ENCODE results near the gene MPP2. TPM values are rescaled to one million over a fixed set of nuclear protein-coding genes. Genes with fewer than 3 reads are reported as not detected.

The MPP2 gene
- total RNA-seq, 2 experiments from 2014 or later = 0.16 to 0.67 TPM

- POLR2A ChIA-PET = no interaction called here
Observed at GRCh38 chr17:43946781-43947180, 39.4 kb upstream of the MPP2 start.

GRCh38 chr17:43945074-43945829 lies 37.9 kb upstream of the MPP2 start:
- no peaks in the 10 kb centered on the region for H3K79me2 ChIP-seq (ENCODE audit: insufficient read depth, low read depth, low read length)
- intact Hi-C loops (cut with micrococcal nuclease; ENCODE audit: unreplicated experiment) = loop anchor here (2.0 kb wide), 1 partner anchor 224 kb away; no protein-coding TSS in a partner anchor
- no peaks in the 10 kb centered on the region for H3K9me3 ChIP-seq (ENCODE audit: low read length)
- H3K4me2 ChIP-seq (ENCODE audit: low read length) = no peak overlapping the region
- no peak overlapping the region for H3K27ac ChIP-seq (ENCODE audit: low read depth, low read length, poor library complexity, severe bottlenecking)
- no peaks in the 10 kb centered on the region for H3K4me1 ChIP-seq (ENCODE audit: insufficient read depth, low read length, poor library complexity, severe bottlenecking)
- no peak for DNase-seq (ENCODE audit: low spot score)
- ChIA-PET CTCF (ENCODE audit: unreplicated experiment) (no interaction called here), POLR2A (no interaction called here)
- no peaks in the 10 kb centered on the region for H4K20me1 ChIP-seq (ENCODE audit: insufficient read depth, low read length)
- H3K9me2 ChIP-seq (ENCODE audit: insufficient read depth, low read length) = no peaks in the 10 kb centered on the region
- H3K36me3 ChIP-seq (ENCODE audit: insufficient read depth, low read length) = no peaks in the 10 kb centered on the region
- no peak overlapping the region for H3K4me3 ChIP-seq (ENCODE audit: low read depth, low read length, poor library complexity, severe bottlenecking)
- TF ChIP-seq EZH2phosphoT487 (IDR thresholded peaks at IDR 0.05; ENCODE audit: borderline replicate concordance, low read depth, low read length) = no peak
- BruUV-seq (replicated peaks) = no TSS peak
- no peak overlapping the region for H2AFZ ChIP-seq (ENCODE audit: low read length)

More at GRCh38 chr17:43946781-43947180, 39.4 kb upstream of the MPP2 start:
- Histone ChIP-seq H3K27ac (ENCODE audit: low read depth, low read length, poor library complexity, severe bottlenecking) (no peak overlapping the region), H3K36me3 (ENCODE audit: insufficient read depth, low read length) (no peaks in the 10 kb centered on the region), H3K79me2 (ENCODE audit: insufficient read depth, low read depth, low read length) (no peaks in the 10 kb centered on the region), H3K9me3 (ENCODE audit: low read length) (no peaks in the 10 kb centered on the region), H3K4me3 (ENCODE audit: low read depth, low read length, poor library complexity, severe bottlenecking) (no peak overlapping the region), H3K9me2 (ENCODE audit: insufficient read depth, low read length) (no peaks in the 10 kb centered on the region), H3K4me2 (ENCODE audit: low read length) (no peak overlapping the region), H2AFZ (ENCODE audit: low read length) (no peak overlapping the region), H4K20me1 (ENCODE audit: insufficient read depth, low read length) (no peaks in the 10 kb centered on the region), H3K4me1 (ENCODE audit: insufficient read depth, low read length, poor library complexity, severe bottlenecking) (no peaks in the 10 kb centered on the region)
- BruUV-seq (replicated peaks) = no TSS peak
- intact Hi-C loops (cut with micrococcal nuclease; ENCODE audit: unreplicated experiment) = no loop called here
- TF ChIP-seq EZH2phosphoT487 (IDR thresholded peaks at IDR 0.05; ENCODE audit: borderline replicate concordance, low read depth, low read length) = no peak
- TF ChIP-seq CTCF (conservative IDR thresholded peaks at IDR 0.05; ENCODE audit: low read length) = no peak
- CTCF ChIA-PET (ENCODE audit: unreplicated experiment) = no interaction called here
- peak; percentile 24 for DNase-seq (ENCODE audit: low spot score)

GRCh38 chr17:43942051-43942685 lies 34.8 kb upstream of the MPP2 start, which contains the start of gene PPY:
Gene PPY (minus strand): TSS chr17:43942476. CDS start chr17:43941654, 822 bp downstream.
- no peak for DNase-seq (ENCODE audit: low spot score)
- Histone ChIP-seq H3K9me2 (ENCODE audit: insufficient read depth, low read length) (no peaks in the 10 kb centered on the region), H2AFZ (ENCODE audit: low read length) (no peak within 1 kb of the TSS), H3K4me3 (ENCODE audit: low read depth, low read length, poor library complexity, severe bottlenecking) (no peak within 1 kb of the TSS), H3K79me2 (ENCODE audit: insufficient read depth, low read depth, low read length) (no peaks in the 10 kb centered on the region), H3K27ac (ENCODE audit: low read depth, low read length, poor library complexity, severe bottlenecking) (no peak within 1 kb of the TSS), H3K36me3 (ENCODE audit: insufficient read depth, low read length) (no peaks in the 10 kb centered on the region), H3K4me2 (ENCODE audit: low read length) (no peak within 1 kb of the TSS), H4K20me1 (ENCODE audit: insufficient read depth, low read length) (no peaks in the 10 kb centered on the region), H3K9me3 (ENCODE audit: low read length) (no peaks in the 10 kb centered on the region), H3K4me1 (ENCODE audit: insufficient read depth, low read length, poor library complexity, severe bottlenecking) (no peaks in the 10 kb centered on the region)
- intact Hi-C loops (cut with micrococcal nuclease; ENCODE audit: unreplicated experiment) = loop anchor here (5.0 kb wide), 1 partner anchor 155 kb away; no protein-coding TSS in a partner anchor
- TF ChIP-seq CTCF (conservative IDR thresholded peaks at IDR 0.05; ENCODE audit: low read length) (no peak), EZH2phosphoT487 (IDR thresholded peaks at IDR 0.05; ENCODE audit: borderline replicate concordance, low read depth, low read length) (no peak)
- POLR2A ChIA-PET = no interaction called here
- no TSS peak for BruUV-seq (replicated peaks)
- CTCF ChIA-PET (ENCODE audit: unreplicated experiment) = no interaction called here
